ENCODE measurements around the gene ATP6AP1. TPM values are rescaled to one million over a fixed set of nuclear protein-coding genes. Genes with fewer than 3 reads are reported as not detected.
A peak's percentile ranks its signal among the peaks of the same experiment; 100 is the strongest.

Gene ATP6AP1
- total RNA-seq, 1 donor from 2014 or later: 153 TPM

DNA sequence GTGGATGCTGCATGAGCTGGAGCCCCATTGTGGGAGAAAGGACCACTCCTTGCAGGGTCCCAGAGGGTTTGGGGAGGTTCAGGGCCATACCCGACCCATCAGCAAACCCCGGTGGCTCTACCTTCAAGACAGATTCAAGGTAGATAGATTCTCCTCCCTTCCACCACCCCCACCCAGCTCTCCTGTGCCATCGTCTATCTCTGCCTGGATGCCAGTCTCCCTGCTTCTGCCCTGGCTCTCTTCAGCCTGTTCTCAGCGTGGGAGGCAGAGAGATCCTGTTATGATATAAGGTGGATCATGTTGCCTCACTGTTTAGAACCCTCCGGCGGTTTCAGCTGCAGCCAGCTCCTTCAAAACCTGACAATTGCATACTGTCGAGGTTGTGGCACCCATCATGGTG lies 45.2 kb downstream of the ATP6AP1 start:
- Histone ChIP-seq H3K4me2 (ENCODE audit: low read length) (no peak overlapping the region), H4K20me1 (ENCODE audit: insufficient read depth, low read length) (peaks cover 7% of the 10 kb centered on the region), H3K4me3 (ENCODE audit: insufficient read depth, low read depth, low read length) (no peak overlapping the region), H3K36me3 (ENCODE audit: insufficient read depth, low read length) (peaks cover 2% of the 10 kb centered on the region), H3K27ac (ENCODE audit: low read depth, low read length) (no peak overlapping the region), H3K79me2 (ENCODE audit: insufficient read depth, low read length) (no peaks in the 10 kb centered on the region), H3K4me1 (ENCODE audit: insufficient read depth, low read length) (no peaks in the 10 kb centered on the region), H2AFZ (ENCODE audit: low read depth, low read length) (no peak overlapping the region), H3K9ac (ENCODE audit: low read length) (no peak overlapping the region), H3K27me3 (ENCODE audit: insufficient read depth, low read length) (no peaks in the 10 kb centered on the region), H3K9me3 (ENCODE audit: insufficient read depth, low read depth, low read length) (no peaks in the 10 kb centered on the region)
- FAIRE-seq (no peak), DNase-seq (ENCODE audit: low read depth) (no peak)
- TF ChIP-seq, protein P1, sequence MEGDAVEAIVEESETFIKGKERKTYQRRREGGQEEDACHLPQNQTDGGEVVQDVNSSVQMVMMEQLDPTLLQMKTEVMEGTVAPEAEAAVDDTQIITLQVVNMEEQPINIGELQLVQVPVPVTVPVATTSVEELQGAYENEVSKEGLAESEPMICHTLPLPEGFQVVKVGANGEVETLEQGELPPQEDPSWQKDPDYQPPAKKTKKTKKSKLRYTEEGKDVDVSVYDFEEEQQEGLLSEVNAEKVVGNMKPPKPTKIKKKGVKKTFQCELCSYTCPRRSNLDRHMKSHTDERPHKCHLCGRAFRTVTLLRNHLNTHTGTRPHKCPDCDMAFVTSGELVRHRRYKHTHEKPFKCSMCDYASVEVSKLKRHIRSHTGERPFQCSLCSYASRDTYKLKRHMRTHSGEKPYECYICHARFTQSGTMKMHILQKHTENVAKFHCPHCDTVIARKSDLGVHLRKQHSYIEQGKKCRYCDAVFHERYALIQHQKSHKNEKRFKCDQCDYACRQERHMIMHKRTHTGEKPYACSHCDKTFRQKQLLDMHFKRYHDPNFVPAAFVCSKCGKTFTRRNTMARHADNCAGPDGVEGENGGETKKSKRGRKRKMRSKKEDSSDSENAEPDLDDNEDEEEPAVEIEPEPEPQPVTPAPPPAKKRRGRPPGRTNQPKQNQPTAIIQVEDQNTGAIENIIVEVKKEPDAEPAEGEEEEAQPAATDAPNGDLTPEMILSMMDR (IDR thresholded peaks at IDR 0.05; ENCODE audit: insufficient read depth, low read depth, low read length): no peak
- Mint-ChIP-seq H3K4me1 (ENCODE audit: low read depth, unreplicated experiment) (no peaks in the 10 kb centered on the region), H3K36me3 (ENCODE audit: low read depth, unreplicated experiment) (no peaks in the 10 kb centered on the region), H3K27ac (ENCODE audit: unreplicated experiment) (no peak overlapping the region), H3K4me3 (ENCODE audit: unreplicated experiment) (no peak overlapping the region), H3K27me3 (ENCODE audit: low read depth, unreplicated experiment) (no peaks in the 10 kb centered on the region), H3K9me3 (ENCODE audit: unreplicated experiment) (no peaks in the 10 kb centered on the region)

DNA sequence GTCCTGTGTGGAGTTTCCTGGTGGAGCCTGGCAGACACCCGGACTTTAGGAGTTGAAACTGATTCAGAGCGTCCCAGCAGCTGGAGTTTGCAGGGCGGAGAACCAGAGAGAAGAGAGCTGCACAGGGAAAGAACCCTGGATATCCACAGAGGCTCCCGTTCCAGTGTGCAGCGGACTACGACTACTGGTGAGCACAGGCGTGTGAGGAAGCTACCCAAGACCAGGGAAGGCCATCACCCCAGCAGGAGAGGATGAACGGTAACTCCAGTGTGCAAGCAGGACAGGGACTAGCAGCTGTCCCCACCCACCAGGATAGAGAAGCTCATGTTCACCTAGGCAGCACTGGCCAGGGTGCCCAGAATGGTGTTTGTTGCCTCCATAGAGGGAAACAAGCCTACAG lies 48.3 kb downstream of the ATP6AP1 start:
- no peak overlapping the region for H3K4me3 Mint-ChIP-seq (ENCODE audit: unreplicated experiment)
- Histone ChIP-seq H4K20me1 (ENCODE audit: insufficient read depth, low read length) (peaks cover 3% of the 10 kb centered on the region), H3K9ac (ENCODE audit: low read length) (no peak overlapping the region), H3K27ac (ENCODE audit: low read depth, low read length) (no peak overlapping the region), H3K4me1 (ENCODE audit: insufficient read depth, low read length) (no peaks in the 10 kb centered on the region), H3K79me2 (ENCODE audit: insufficient read depth, low read length) (no peaks in the 10 kb centered on the region), H3K27me3 (ENCODE audit: insufficient read depth, low read length) (no peaks in the 10 kb centered on the region), H3K36me3 (ENCODE audit: insufficient read depth, low read length) (peaks cover 2% of the 10 kb centered on the region), H3K4me2 (ENCODE audit: low read length) (no peak overlapping the region), H3K9me3 (ENCODE audit: insufficient read depth, low read depth, low read length) (no peaks in the 10 kb centered on the region), H2AFZ (ENCODE audit: low read depth, low read length) (no peak overlapping the region), H3K4me3 (ENCODE audit: insufficient read depth, low read depth, low read length) (no peak overlapping the region)
- no peaks in the 10 kb centered on the region for H3K36me3 Mint-ChIP-seq (ENCODE audit: low read depth, unreplicated experiment)
- no peak overlapping the region for H3K27ac Mint-ChIP-seq (ENCODE audit: unreplicated experiment)
- TF ChIP-seq, protein P1 (IDR thresholded peaks at IDR 0.05; ENCODE audit: insufficient read depth, low read depth, low read length): no peak
- TF ChIP-seq EZH2 (IDR thresholded peaks at IDR 0.05; ENCODE audit: insufficient read depth, low read length): no peak
- no peaks in the 10 kb centered on the region for H3K9me3 Mint-ChIP-seq (ENCODE audit: unreplicated experiment)
- DNase-seq (ENCODE audit: low read depth): no peak
- FAIRE-seq: no peak
- no peaks in the 10 kb centered on the region for H3K27me3 Mint-ChIP-seq (ENCODE audit: low read depth, unreplicated experiment)
- H3K4me1 Mint-ChIP-seq (ENCODE audit: low read depth, unreplicated experiment): no peaks in the 10 kb centered on the region

DNA sequence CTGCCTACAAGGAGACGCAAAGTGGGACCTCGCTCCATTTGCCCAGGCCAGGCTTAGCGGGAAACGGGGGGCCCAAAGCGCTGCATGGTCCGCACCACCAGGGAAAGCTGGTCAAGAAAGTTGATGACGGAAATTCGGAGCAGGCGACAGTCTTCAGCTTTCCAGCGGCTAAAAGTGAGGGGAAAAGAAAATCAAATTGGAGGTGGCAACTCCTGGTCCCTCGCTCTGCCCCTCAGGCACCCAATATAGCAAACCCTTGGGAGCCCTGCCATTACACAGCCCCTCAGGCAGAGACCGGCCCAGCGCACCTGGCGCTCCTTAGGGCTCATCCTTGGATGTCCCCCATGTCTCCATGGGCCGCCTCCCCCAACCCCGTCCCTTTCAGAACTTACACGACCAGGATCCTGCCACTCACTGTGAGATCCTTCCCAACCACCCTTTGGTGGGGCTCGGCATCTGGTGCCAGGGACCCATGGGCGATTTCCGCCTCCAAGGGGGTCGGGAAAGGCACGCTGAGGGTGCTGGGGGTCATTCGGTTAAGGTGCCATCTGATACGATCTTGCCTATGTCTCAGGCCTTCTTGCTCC lies 49.5 kb downstream of the ATP6AP1 start:
- peak overlapping the region; percentile 64 for H3K9ac ChIP-seq (ENCODE audit: low read length)

More for the DNA sequence above, 49.5 kb downstream of the ATP6AP1 start:
- Histone ChIP-seq H3K4me1 (ENCODE audit: insufficient read depth, low read length) (no peaks in the 10 kb centered on the region), H3K27ac (ENCODE audit: low read depth, low read length) (peak overlapping the region; percentile 33), H3K9me3 (ENCODE audit: insufficient read depth, low read depth, low read length) (no peaks in the 10 kb centered on the region), H3K4me3 (ENCODE audit: insufficient read depth, low read depth, low read length) (peak overlapping the region; percentile 50), H3K4me2 (ENCODE audit: low read length) (peak overlapping the region; percentile 89), H4K20me1 (ENCODE audit: insufficient read depth, low read length) (peaks cover 3% of the 10 kb centered on the region), H3K27me3 (ENCODE audit: insufficient read depth, low read length) (no peaks in the 10 kb centered on the region), H3K36me3 (ENCODE audit: insufficient read depth, low read length) (no peaks in the 10 kb centered on the region), H3K79me2 (ENCODE audit: insufficient read depth, low read length) (no peaks in the 10 kb centered on the region), H2AFZ (ENCODE audit: low read depth, low read length) (no peak overlapping the region)
- TF ChIP-seq EZH2 (IDR thresholded peaks at IDR 0.05; ENCODE audit: insufficient read depth, low read length): no peak
- TF ChIP-seq, protein P1 (IDR thresholded peaks at IDR 0.05; ENCODE audit: insufficient read depth, low read depth, low read length): no peak
- Mint-ChIP-seq H3K4me3 (ENCODE audit: unreplicated experiment) (peak overlapping the region; percentile 83), H3K36me3 (ENCODE audit: low read depth, unreplicated experiment) (peaks cover 4% of the 10 kb centered on the region), H3K9me3 (ENCODE audit: unreplicated experiment) (no peaks in the 10 kb centered on the region), H3K27me3 (ENCODE audit: low read depth, unreplicated experiment) (no peaks in the 10 kb centered on the region), H3K4me1 (ENCODE audit: low read depth, unreplicated experiment) (no peaks in the 10 kb centered on the region), H3K27ac (ENCODE audit: unreplicated experiment) (peak overlapping the region; percentile 77)
- DNase-seq (ENCODE audit: low read depth) (no peak), FAIRE-seq (no peak)
